HepG2 (cell line): ENCODE results near the gene HTR2A. TPM values are rescaled to one million over a fixed set of nuclear protein-coding genes. Genes with fewer than 3 reads are reported as not detected.

ENCODE experiments used
- ATAC-seq: fragments of 200-7000 bp; cut with Tn5 transposase; 3 replicates; pipeline ENCODE4 v1.9.1; 2020; ENCODE audit warnings: mild to moderate bottlenecking, moderate library complexity
- BruUV-seq: library from RNA; stranded (reverse); fragments of 400-500 nt; replicated peaks from 2 replicates; lab custom pipeline; 2021; lab: Mats Ljungman, UMichigan
- CTCF ChIA-PET: fragments of 300-600 bp; formaldehyde crosslinking; extraction: SDS; loops from one replicate; lab custom pipeline; 2021; ENCODE audit warnings: low total read pairs, inconsistent platforms, low intra/inter-chr PET ratio; lab: Yijun Ruan, JAX
- POLR2A ChIA-PET: fragments of 350-600 bp; sonication (Branson Sonifier 250); formaldehyde crosslinking; loops from one replicate; lab custom pipeline; 2020; ENCODE audit warnings: antibody characterized with exemption, inconsistent platforms; lab: Yijun Ruan, JAX
- DNase-seq: peaks from one replicate; pipeline ENCODE4 v3.0.0-alpha.2; 2015; ENCODE audit warnings: low spot score
- FAIRE-seq: peaks from 3 replicates; lab custom pipeline; 2011; peaks lifted over from hg19 to GRCh38; lab: Jason Lieb, UNC
- H2AFZ ChIP-seq: one replicate; pipeline ENCODE4 v1.6.1; 2011; ENCODE audit warnings: low read length, inconsistent platforms
- H3K27ac ChIP-seq: fragments of 300-600 bp; 3 replicates; pipeline ENCODE4 v1.8.0; 2011; ENCODE audit warnings: mixed run types, mild to moderate bottlenecking, mixed read lengths, low read length, inconsistent platforms; ENCODE audit not compliant: insufficient read depth; ENCODE audit errors: extremely low read length
- H3K27me3 ChIP-seq, 2 experiments: fragments of 200-600 bp in 1 of 2; 2 replicates in 1 of 2; 3 replicates in 1 of 2; pipeline versions ENCODE4 v1.6.0 to v1.8.0; 2011; ENCODE audit warnings: low read length in 2 of 2, mild to moderate bottlenecking in 2 of 2, moderate library complexity in 2 of 2, inconsistent platforms in 1 of 2; ENCODE audit not compliant: insufficient read depth in 2 of 2, control insufficient read depth in 1 of 2
- H3K36me3 ChIP-seq, 2 experiments: fragments of 200-600 bp in 1 of 2; replicated peaks in 1 of 2; 2 replicates in 1 of 2; 3 replicates in 1 of 2; pipeline versions ENCODE4 v1.5.1 to v1.8.0; 2011; ENCODE audit warnings: low read length in 2 of 2, inconsistent platforms in 1 of 2; ENCODE audit not compliant: insufficient read depth in 2 of 2, control insufficient read depth in 1 of 2
- H3K4me1 ChIP-seq: 2 replicates; pipeline ENCODE4 v1.5.1; 2012; ENCODE audit warnings: low read length, inconsistent platforms; ENCODE audit not compliant: insufficient read depth
- H3K4me2 ChIP-seq: 2 replicates; pipeline ENCODE4 v1.6.0; 2011; ENCODE audit warnings: low read depth, low read length, inconsistent platforms
- H3K4me3 ChIP-seq, 3 experiments: fragments of 200-600 bp in 1 of 3; sonication (generic), shearing (Covaris generic) in 1 of 3; replicated peaks in 1 of 3; 2 replicates each; pipeline ENCODE4 v1.5.1; 2011 to 2016; ENCODE audit warnings: low read length in 3 of 3, inconsistent platforms in 2 of 3, low read depth in 2 of 3, mild to moderate bottlenecking in 2 of 3, control low read depth in 1 of 3, mixed read lengths in 1 of 3; ENCODE audit not compliant: insufficient read depth in 1 of 3
- H3K79me2 ChIP-seq: one replicate; pipeline ENCODE4 v1.6.1; 2011; ENCODE audit warnings: low read length, inconsistent platforms; ENCODE audit not compliant: insufficient read depth
- H3K9ac ChIP-seq: 2 replicates; pipeline ENCODE4 v1.6.0; 2011; ENCODE audit warnings: mild to moderate bottlenecking, low read depth, low read length, inconsistent platforms; ENCODE audit not compliant: insufficient read depth
- H3K9me3 ChIP-seq: 2 replicates; pipeline ENCODE4 v1.5.1; 2012; ENCODE audit warnings: mild to moderate bottlenecking, low read length
- H4K20me1 ChIP-seq: 2 replicates; pipeline ENCODE4 v1.6.0; 2011; ENCODE audit warnings: inconsistent platforms, mild to moderate bottlenecking, low read length, moderate library complexity; ENCODE audit not compliant: insufficient read depth
- KDM2A ChIP-seq: sonication (generic); formaldehyde crosslinking; IDR thresholded peaks from 2 replicates; pipeline ENCODE4 v1.4.0; 2020; ENCODE audit warnings: low read depth, missing genetic modification reagents, borderline replicate concordance
- TCF7 ChIP-seq: sonication (generic); IDR thresholded peaks from 2 replicates; pipeline ENCODE4 v1.6.1; 2016; ENCODE audit warnings: antibody characterized with exemption, low read depth
- ZNF12 ChIP-seq: sonication (generic); formaldehyde crosslinking; IDR thresholded peaks from 2 replicates; pipeline ENCODE4 v1.5.0; 2020; ENCODE audit warnings: missing genetic modification reagents
- ZNF3 ChIP-seq: IDR thresholded peaks from 2 replicates; pipeline ENCODE4 v1.7.0; 2017; ENCODE audit warnings: inconsistent platforms
- ZNF530 ChIP-seq: sonication (generic); formaldehyde crosslinking; IDR thresholded peaks from 2 replicates; pipeline ENCODE4 v1.5.0; 2020; ENCODE audit warnings: low read depth, mild to moderate bottlenecking, missing genetic modification reagents
- ZNF558 ChIP-seq: sonication (generic); formaldehyde crosslinking; IDR thresholded peaks from 2 replicates; pipeline ENCODE4 v1.9.0; 2022; ENCODE audit warnings: mild to moderate bottlenecking, missing genetic modification reagents, borderline replicate concordance
- ZNF713 ChIP-seq: sonication (generic); formaldehyde crosslinking; IDR thresholded peaks from 2 replicates; pipeline ENCODE4 v1.4.0; 2020; ENCODE audit warnings: mild to moderate bottlenecking, missing genetic modification reagents
- ZNF883 ChIP-seq: sonication (generic); formaldehyde crosslinking; IDR thresholded peaks from 2 replicates; pipeline ENCODE4 v1.5.1; 2020; ENCODE audit warnings: mild to moderate bottlenecking, missing genetic modification reagents; ENCODE audit errors: not compliant biosample characterization
- WGBS: methylation state at CpG from one replicate; pipeline ENCODE4 v1.1.6; 2017; ENCODE audit warnings: low lambda C conversion rate; 5-methylcytosine and 5-hydroxymethylcytosine counted together
- in situ Hi-C: cut with HindIII; loops from 2 replicates; pipeline ENCODE4 v1.10.0; 2017; ENCODE audit warnings: low pct_unique_long_range_greater_than_20kb; ENCODE audit not compliant: extremely low pct_ligation_motif_present
- intact Hi-C: fragments of 100-400 bp; cut with micrococcal nuclease; formaldehyde crosslinking; loops from one replicate; pipeline ENCODE4 v1.10.0; 2022; ENCODE audit not compliant: unreplicated experiment
- polyA plus RNA-seq, 8 experiments: library from polyadenylated mRNA; depleted of rRNA in 3 of 8; stranded (reverse) in 7 of 8; unstranded in 1 of 8; fragments of >200 nt; fragmentation: Illumina TruSeq in 4 of 8; extraction: Trizol in 4 of 8; gene quantifications; 2 replicates each; pipeline versions ENCODE4 v1.2.1 to v1.2.3, GENCODE V29; 2011 to 2016; ENCODE audit warnings: low read depth in 4 of 8, missing spikeins in 1 of 8, mixed read lengths in 1 of 8; ENCODE audit not compliant: insufficient read depth in 1 of 8
- total RNA-seq, 5 experiments: library from RNA; depleted of rRNA; stranded (reverse); fragments of >200 nt; fragmentation: Illumina TruSeq; extraction: Trizol; gene quantifications; 2 replicates each; pipeline ENCODE4 v1.2.3, GENCODE V29; 2016; ENCODE audit warnings: low read depth in 1 of 5
- TF ChIP-seq, protein P1 (sequence below): sonication (generic); formaldehyde crosslinking; IDR thresholded peaks from 2 replicates; pipeline ENCODE4 v1.4.0; 2020; ENCODE audit warnings: missing genetic modification reagents
- TF ChIP-seq, protein P2 (sequence below): sonication (generic); formaldehyde crosslinking; IDR thresholded peaks from 2 replicates; pipeline ENCODE4 v1.4.0; 2020; ENCODE audit warnings: missing genetic modification reagents
- TF ChIP-seq, protein P3 (sequence below): sonication (generic); formaldehyde crosslinking; IDR thresholded peaks from 2 replicates; pipeline ENCODE4 v1.4.0; 2020; ENCODE audit warnings: mild to moderate bottlenecking, missing genetic modification reagents
- TF ChIP-seq, protein P4 (sequence below): sonication (generic); formaldehyde crosslinking; IDR thresholded peaks from 2 replicates; pipeline ENCODE4 v1.5.1; 2020; ENCODE audit warnings: mild to moderate bottlenecking, missing genetic modification reagents

Gene HTR2A
- total and polyA plus RNA-seq, 2 of the 13 experiments (the other 11 are each of a cell fraction or from before 2014, with no cell fraction given) = not detected

DNA sequence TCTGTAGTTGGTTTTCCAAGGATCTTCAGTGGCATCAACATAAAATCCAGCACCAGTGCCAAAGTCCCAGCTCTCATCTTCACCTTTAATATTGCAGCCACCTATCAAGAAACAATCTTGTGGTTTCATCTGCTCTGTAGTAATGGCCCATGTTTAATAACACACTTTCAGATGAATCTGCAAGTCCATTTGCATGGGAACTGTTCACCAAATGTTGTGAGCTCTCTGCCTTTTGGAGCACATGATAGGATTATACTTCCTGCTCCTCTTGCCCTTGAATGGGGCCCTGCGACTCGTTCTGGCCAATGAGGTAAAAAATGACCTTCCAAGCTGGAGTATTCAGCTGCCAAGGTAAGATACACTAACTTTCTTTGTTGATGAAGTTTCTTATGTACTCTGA lies 114.2 kb downstream of the HTR2A start (continued):
- TF ChIP-seq ZNF12 (CRISPR knock-in tag) (no peak), ZNF3 (CRISPR knock-in tag) (no peak)

DNA sequence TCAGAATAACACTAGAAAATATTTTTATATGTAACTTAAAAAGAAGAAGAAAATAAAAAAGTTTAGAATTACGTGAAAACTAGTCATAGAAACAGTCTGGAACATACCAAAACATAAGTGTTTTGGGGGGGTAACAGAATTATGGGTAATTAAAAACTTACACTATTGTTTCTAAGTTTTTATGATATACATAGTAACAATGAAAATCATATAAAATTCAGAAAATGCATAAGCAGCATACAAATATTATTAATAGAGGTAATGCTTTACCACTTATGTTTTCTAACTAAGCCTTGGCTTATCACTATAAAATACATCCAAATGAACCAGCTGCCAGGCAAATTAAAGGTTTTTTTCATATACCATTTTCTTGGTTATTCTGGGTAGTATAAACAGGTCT lies 114.8 kb downstream of the HTR2A start:
- ChIA-PET POLR2A (no interaction called here), CTCF (no interaction called here)
- Histone ChIP-seq H3K9ac (no peak overlapping the region), H3K27me3 (no peaks in the 10 kb centered on the region; a peak in 1 of 5 replicates), H3K36me3 (peaks cover 5 to 81% of the 10 kb centered on the region in 2 experiments), H3K79me2 (no peaks in the 10 kb centered on the region), H3K9me3 (no peaks in the 10 kb centered on the region), H3K27ac (no peak overlapping the region), H3K4me2 (no peak overlapping the region), H3K4me3 (no peak overlapping the region), H2AFZ (no peak overlapping the region), H4K20me1 (no peaks in the 10 kb centered on the region; the same call in 1 of the 2 replicates), H3K4me1 (no peaks in the 10 kb centered on the region)
- ATAC-seq (no peak), DNase-seq (no peak), FAIRE-seq (no peak)
- TF ChIP-seq, protein P1, sequence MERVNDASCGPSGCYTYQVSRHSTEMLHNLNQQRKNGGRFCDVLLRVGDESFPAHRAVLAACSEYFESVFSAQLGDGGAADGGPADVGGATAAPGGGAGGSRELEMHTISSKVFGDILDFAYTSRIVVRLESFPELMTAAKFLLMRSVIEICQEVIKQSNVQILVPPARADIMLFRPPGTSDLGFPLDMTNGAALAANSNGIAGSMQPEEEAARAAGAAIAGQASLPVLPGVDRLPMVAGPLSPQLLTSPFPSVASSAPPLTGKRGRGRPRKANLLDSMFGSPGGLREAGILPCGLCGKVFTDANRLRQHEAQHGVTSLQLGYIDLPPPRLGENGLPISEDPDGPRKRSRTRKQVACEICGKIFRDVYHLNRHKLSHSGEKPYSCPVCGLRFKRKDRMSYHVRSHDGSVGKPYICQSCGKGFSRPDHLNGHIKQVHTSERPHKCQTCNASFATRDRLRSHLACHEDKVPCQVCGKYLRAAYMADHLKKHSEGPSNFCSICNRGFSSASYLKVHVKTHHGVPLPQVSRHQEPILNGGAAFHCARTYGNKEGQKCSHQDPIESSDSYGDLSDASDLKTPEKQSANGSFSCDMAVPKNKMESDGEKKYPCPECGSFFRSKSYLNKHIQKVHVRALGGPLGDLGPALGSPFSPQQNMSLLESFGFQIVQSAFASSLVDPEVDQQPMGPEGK (CRISPR knock-in tag) = no peak
- no peak for TF ChIP-seq ZNF713 (CRISPR knock-in tag)
- TF ChIP-seq ZNF558 = no peak
- TF ChIP-seq, protein P2, sequence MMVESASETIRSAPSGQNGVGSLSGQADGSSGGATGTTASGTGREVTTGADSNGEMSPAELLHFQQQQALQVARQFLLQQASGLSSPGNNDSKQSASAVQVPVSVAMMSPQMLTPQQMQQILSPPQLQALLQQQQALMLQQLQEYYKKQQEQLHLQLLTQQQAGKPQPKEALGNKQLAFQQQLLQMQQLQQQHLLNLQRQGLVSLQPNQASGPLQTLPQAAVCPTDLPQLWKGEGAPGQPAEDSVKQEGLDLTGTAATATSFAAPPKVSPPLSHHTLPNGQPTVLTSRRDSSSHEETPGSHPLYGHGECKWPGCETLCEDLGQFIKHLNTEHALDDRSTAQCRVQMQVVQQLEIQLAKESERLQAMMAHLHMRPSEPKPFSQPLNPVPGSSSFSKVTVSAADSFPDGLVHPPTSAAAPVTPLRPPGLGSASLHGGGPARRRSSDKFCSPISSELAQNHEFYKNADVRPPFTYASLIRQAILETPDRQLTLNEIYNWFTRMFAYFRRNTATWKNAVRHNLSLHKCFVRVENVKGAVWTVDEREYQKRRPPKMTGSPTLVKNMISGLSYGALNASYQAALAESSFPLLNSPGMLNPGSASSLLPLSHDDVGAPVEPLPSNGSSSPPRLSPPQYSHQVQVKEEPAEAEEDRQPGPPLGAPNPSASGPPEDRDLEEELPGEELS (CRISPR knock-in tag) = no peak
- TF ChIP-seq, protein P3, sequence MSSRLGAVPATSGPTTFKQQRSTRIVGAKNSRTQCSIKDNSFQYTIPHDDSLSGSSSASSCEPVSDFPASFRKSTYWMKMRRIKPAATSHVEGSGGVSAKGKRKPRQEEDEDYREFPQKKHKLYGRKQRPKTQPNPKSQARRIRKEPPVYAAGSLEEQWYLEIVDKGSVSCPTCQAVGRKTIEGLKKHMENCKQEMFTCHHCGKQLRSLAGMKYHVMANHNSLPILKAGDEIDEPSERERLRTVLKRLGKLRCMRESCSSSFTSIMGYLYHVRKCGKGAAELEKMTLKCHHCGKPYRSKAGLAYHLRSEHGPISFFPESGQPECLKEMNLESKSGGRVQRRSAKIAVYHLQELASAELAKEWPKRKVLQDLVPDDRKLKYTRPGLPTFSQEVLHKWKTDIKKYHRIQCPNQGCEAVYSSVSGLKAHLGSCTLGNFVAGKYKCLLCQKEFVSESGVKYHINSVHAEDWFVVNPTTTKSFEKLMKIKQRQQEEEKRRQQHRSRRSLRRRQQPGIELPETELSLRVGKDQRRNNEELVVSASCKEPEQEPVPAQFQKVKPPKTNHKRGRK (CRISPR knock-in tag) = no peak
- TF ChIP-seq ZNF883 (CRISPR knock-in tag) = no peak
- TF ChIP-seq TCF7 = no peak
- TF ChIP-seq ZNF530 = no peak
- TF ChIP-seq KDM2A (CRISPR knock-in tag) = no peak
- TF ChIP-seq, protein P4, sequence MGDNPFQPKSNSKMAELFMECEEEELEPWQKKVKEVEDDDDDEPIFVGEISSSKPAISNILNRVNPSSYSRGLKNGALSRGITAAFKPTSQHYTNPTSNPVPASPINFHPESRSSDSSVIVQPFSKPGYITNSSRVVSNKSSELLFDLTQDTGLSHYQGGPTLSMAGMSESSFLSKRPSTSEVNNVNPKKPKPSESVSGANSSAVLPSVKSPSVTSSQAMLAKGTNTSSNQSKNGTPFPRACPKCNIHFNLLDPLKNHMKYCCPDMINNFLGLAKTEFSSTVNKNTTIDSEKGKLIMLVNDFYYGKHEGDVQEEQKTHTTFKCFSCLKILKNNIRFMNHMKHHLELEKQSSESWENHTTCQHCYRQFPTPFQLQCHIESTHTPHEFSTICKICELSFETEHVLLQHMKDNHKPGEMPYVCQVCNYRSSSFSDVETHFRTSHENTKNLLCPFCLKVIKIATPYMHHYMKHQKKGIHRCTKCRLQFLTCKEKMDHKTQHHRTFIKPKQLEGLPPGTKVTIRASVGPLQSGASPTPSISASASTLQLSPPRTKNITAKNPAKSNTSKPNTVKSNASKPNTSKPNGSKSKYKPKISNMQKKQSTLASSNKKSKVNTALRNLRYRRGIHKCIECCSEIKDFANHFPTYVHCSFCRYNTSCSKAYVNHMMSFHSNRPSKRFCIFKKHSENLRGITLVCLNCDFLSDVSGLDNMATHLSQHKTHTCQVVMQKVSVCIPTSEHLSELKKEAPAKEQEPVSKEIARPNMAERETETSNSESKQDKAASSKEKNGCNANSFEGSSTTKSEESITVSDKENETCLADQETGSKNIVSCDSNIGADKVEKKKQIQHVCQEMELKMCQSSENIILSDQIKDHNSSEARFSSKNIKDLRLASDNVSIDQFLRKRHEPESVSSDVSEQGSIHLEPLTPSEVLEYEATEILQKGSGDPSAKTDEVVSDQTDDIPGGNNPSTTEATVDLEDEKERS (CRISPR knock-in tag) = no peak
- in situ Hi-C loops = no loop called here
- BruUV-seq = no TSS peak
- 100% methylated on average over 1 of the region's 1 CpG for WGBS
- intact Hi-C loops = no loop called here
